Measurements from ENCODE around the gene OR56B1. TPM values are rescaled to one million over a fixed set of nuclear protein-coding genes. Genes with fewer than 3 reads are reported as not detected.
"Not testable (repeated sequence)": the region's sequence is repeated elsewhere in the genome, so short reads cannot be mapped to it uniquely, and the experiment has no call there.

Gene OR56B1
- total RNA-seq, 2 experiments from 2014 or later, result 0.06 TPM; not detected in 1

DNA sequence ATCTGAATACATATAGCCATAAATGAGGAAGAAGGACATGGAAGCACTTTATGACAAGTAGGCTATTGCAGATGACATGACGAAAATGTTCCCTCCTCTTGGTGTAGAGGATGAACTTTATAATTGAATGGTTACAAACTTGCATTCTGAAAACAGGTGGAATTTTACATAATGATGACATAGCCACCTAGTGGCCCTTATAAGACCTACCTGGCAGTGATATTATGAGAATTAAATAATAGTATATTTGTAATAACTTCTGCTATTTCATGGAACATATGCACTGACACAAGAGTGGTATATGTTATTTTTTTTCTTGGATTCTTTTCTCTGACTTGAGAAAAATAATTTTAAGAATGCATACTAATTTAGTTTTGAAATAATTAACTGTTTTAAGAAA, 23.7 kb upstream of the OR56B1 start:
- Histone ChIP-seq H3K9me2 (ENCODE audit: insufficient read depth, low read length) (no peaks in the 10 kb centered on the region), H3K4me1 (ENCODE audit: insufficient read depth, low read length, poor library complexity, severe bottlenecking) (no peaks in the 10 kb centered on the region), H3K36me3 (ENCODE audit: insufficient read depth, low read length) (peaks cover 13% of the 10 kb centered on the region; the same call in 1 of the 2 replicates), H4K20me1 (ENCODE audit: insufficient read depth, low read length) (no peaks in the 10 kb centered on the region), H2AFZ (ENCODE audit: low read length) (no peak overlapping the region), H3K4me3 (ENCODE audit: low read depth, low read length, poor library complexity, severe bottlenecking) (no peak overlapping the region), H3K4me2 (ENCODE audit: low read length) (no peak overlapping the region), H3K79me2 (ENCODE audit: insufficient read depth, low read depth, low read length) (no peaks in the 10 kb centered on the region), H3K27ac (ENCODE audit: low read depth, low read length, poor library complexity, severe bottlenecking) (no peak overlapping the region), H3K9me3 (ENCODE audit: low read length) (no peaks in the 10 kb centered on the region)
- intact Hi-C loops (cut with micrococcal nuclease; ENCODE audit: unreplicated experiment), result loop anchor here (1.0 to 10.0 kb wide), 3 partner anchors 28 to 238 kb away; no protein-coding TSS in a partner anchor
- peak; percentile 62 for DNase-seq (ENCODE audit: low spot score)
- BruUV-seq (replicated peaks), result no TSS peak
- POLR2A ChIA-PET, result interaction anchor here (0.6 to 0.8 kb wide), 4 partner anchors 26 to 242 kb away, joined by 3 to 5 read pairs (median 4); no protein-coding TSS in a partner anchor
- TF ChIP-seq EZH2phosphoT487 (IDR thresholded peaks at IDR 0.05; ENCODE audit: borderline replicate concordance, low read depth, low read length), result no peak
- TF ChIP-seq CTCF (conservative IDR thresholded peaks at IDR 0.05; ENCODE audit: low read length), result peak; percentile 84
- CTCF ChIA-PET (ENCODE audit: unreplicated experiment), result interaction anchor here (1.0 kb wide), 1 partner anchor 113 kb away, joined by 4 read pairs; no protein-coding TSS in a partner anchor

DNA sequence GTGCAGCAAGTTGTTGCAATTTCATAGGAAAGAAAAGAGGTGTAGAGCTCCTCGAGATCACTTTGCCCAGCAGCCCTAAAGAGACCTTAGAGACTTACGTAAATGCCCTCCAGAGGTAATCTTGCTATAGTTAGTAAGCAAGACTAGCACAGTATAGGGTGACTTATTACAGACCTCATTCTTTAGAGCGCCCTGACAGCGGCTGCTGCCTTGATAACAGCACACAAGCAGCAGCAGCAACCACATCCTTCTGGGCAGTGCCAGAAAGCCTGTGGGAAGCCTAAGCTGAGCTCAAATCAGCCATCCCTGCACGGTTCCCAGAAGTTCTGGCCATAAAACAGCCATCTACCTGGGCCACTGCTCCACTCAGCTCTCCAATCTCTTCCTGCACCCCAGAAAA, 22.6 kb upstream of the OR56B1 start:
- TF ChIP-seq CTCF (conservative IDR thresholded peaks at IDR 0.05; ENCODE audit: low read length) (no peak), EZH2phosphoT487 (IDR thresholded peaks at IDR 0.05; ENCODE audit: borderline replicate concordance, low read depth, low read length) (no peak)
- intact Hi-C loops (cut with micrococcal nuclease; ENCODE audit: unreplicated experiment), result loop anchor here (2.0 to 10.0 kb wide), 2 partner anchors 113 to 239 kb away; no protein-coding TSS in a partner anchor
- ChIA-PET CTCF (ENCODE audit: unreplicated experiment) (interaction anchor here (0.6 kb wide), 1 partner anchor 29 kb away, joined by 4 read pairs; no protein-coding TSS in a partner anchor), POLR2A (interaction anchor here (0.6 kb wide), 1 partner anchor 385 kb away, joined by 3 read pairs; no protein-coding TSS in a partner anchor)
- no peak overlapping the region for H3K27ac ChIP-seq (ENCODE audit: low read depth, low read length, poor library complexity, severe bottlenecking)
- no peak overlapping the region for H3K4me3 ChIP-seq (ENCODE audit: low read depth, low read length, poor library complexity, severe bottlenecking)
- H3K79me2 ChIP-seq (ENCODE audit: insufficient read depth, low read depth, low read length), result no peaks in the 10 kb centered on the region
- no peaks in the 10 kb centered on the region for H3K4me1 ChIP-seq (ENCODE audit: insufficient read depth, low read length, poor library complexity, severe bottlenecking)
- H3K9me2 ChIP-seq (ENCODE audit: insufficient read depth, low read length), result no peaks in the 10 kb centered on the region
- H3K4me2 ChIP-seq (ENCODE audit: low read length), result no peak overlapping the region
- no peak for DNase-seq (ENCODE audit: low spot score)
- peaks cover 4% of the 10 kb centered on the region; the same call in 1 of the 2 replicates for H3K36me3 ChIP-seq (ENCODE audit: insufficient read depth, low read length)
- no peaks in the 10 kb centered on the region for H3K9me3 ChIP-seq (ENCODE audit: low read length)
- no peaks in the 10 kb centered on the region for H4K20me1 ChIP-seq (ENCODE audit: insufficient read depth, low read length)
- H2AFZ ChIP-seq (ENCODE audit: low read length), result no peak overlapping the region
- BruUV-seq (replicated peaks), result no TSS peak

DNA sequence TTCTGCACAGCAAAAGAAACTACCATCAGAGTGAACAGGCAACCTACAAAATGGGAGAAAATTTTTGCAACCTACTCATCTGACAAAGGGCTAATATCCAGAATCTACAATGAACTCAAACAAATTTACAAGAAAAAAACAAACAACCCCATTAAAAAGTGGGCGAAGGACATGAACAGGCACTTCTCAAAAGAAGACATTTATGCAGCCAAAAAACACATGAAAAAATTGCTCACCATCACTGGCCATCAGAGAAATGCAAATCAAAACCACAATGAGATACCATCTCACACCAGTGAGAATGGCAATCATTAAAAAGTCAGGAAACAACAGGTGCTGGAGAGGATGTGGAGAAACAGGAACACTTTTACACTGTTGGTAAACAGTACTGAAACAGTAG, 19.7 kb upstream of the OR56B1 start:
- H3K9me2 ChIP-seq (ENCODE audit: insufficient read depth, low read length); BruUV-seq (replicated peaks); H3K9me3 ChIP-seq (ENCODE audit: low read length); H2AFZ ChIP-seq (ENCODE audit: low read length); H3K36me3 ChIP-seq (ENCODE audit: insufficient read depth, low read length); H3K79me2 ChIP-seq (ENCODE audit: insufficient read depth, low read depth, low read length); H3K4me1 ChIP-seq (ENCODE audit: insufficient read depth, low read length, poor library complexity, severe bottlenecking); H3K4me2 ChIP-seq (ENCODE audit: low read length); H4K20me1 ChIP-seq (ENCODE audit: insufficient read depth, low read length); POLR2A ChIA-PET; H3K27ac ChIP-seq (ENCODE audit: low read depth, low read length, poor library complexity, severe bottlenecking); DNase-seq (ENCODE audit: low spot score); CTCF ChIA-PET (ENCODE audit: unreplicated experiment); H3K4me3 ChIP-seq (ENCODE audit: low read depth, low read length, poor library complexity, severe bottlenecking): not testable (repeated sequence)
- intact Hi-C loops (cut with micrococcal nuclease; ENCODE audit: unreplicated experiment), result loop anchor here (10.0 kb wide), 1 partner anchor 242 kb away; no protein-coding TSS in a partner anchor

Measured in OCI-LY7 (cell line).